AG04450 (cell line): Measurements from ENCODE around the gene NDUFS5. TPM values are rescaled to one million over a fixed set of nuclear protein-coding genes. Genes with fewer than 3 reads are reported as not detected.
A peak's percentile ranks its signal among the peaks of the same experiment; 100 is the strongest.
"Not testable (repeated sequence)": the region's sequence is repeated elsewhere in the genome, so short reads cannot be mapped to it uniquely, and the experiment has no call there.

Experiments
- CTCF ChIA-PET: fragments of 300-600, 350-600 bp; formaldehyde crosslinking; extraction: SDS; loops from one replicate; lab custom pipeline; 2022; ENCODE audit warnings: antibody characterized with exemption, inconsistent platforms; lab: Charles Lee
- POLR2A ChIA-PET: fragments of 350-600 bp; formaldehyde crosslinking; extraction: SDS; loops from one replicate; lab custom pipeline; 2021; ENCODE audit warnings: antibody characterized with exemption, inconsistent platforms; lab: Yijun Ruan, JAX
- DNase-seq: peaks from one replicate; pipeline ENCODE4 v3.0.0-alpha.2; 2011; ENCODE audit warnings: low read depth, low spot score
- H3K27ac ChIP-seq: one replicate; pipeline ENCODE4 v1.5.1; 2012; ENCODE audit warnings: low read depth, low read length, control low read depth
- H3K27me3 ChIP-seq: one replicate; pipeline ENCODE4 v1.6.0; 2012; ENCODE audit warnings: low read length; ENCODE audit not compliant: control insufficient read depth, insufficient read depth
- H3K4me3 ChIP-seq: 2 replicates; pipeline ENCODE4 v1.5.1; 2011; ENCODE audit warnings: mild to moderate bottlenecking, low read depth, low read length, control low read depth
- H3K9me3 ChIP-seq: 2 replicates; pipeline ENCODE4 v1.5.1; 2012; ENCODE audit warnings: low read length; ENCODE audit not compliant: control insufficient read depth, insufficient read depth
- polyA plus RNA-seq: library from polyadenylated mRNA; depleted of rRNA; stranded (reverse); fragments of >200 nt; gene quantifications from 2 replicates; pipeline ENCODE4 v1.2.3, GENCODE V29; 2011
- TF ChIP-seq, protein P1 (sequence below): IDR thresholded peaks from 2 replicates; pipeline ENCODE4 v1.5.1; 2011; ENCODE audit warnings: low read depth, low read length, control low read depth, inconsistent platforms

Gene NDUFS5
- polyA plus RNA-seq, 1 experiment, result 852 TPM

DNA sequence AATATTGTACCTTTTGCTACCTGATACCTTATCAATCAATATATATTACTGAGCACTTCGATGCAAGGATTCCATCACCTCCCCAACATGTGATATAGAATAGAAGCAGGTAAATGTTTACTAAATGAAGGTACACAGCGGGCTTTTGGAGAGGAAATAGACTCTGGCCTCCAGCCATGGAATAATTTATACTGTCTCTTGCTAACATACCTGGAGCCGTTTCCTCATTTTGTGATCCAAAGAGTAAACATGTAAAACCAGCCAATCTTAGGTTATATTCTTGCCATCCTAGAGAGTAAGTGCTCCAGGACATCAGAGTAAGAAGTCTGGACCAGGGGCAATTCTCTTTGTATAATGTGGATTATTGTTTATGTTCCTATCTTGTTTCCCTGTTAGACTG is 39.4 kb downstream of the NDUFS5 start:
- Histone ChIP-seq H3K9me3 (no peaks in the 10 kb centered on the region), H3K27ac (no peak overlapping the region), H3K4me3 (no peak overlapping the region), H3K27me3 (no peaks in the 10 kb centered on the region)
- ChIA-PET CTCF (no interaction called here), POLR2A (no interaction called here)
- DNase-seq, result no peak
- TF ChIP-seq, protein P1, sequence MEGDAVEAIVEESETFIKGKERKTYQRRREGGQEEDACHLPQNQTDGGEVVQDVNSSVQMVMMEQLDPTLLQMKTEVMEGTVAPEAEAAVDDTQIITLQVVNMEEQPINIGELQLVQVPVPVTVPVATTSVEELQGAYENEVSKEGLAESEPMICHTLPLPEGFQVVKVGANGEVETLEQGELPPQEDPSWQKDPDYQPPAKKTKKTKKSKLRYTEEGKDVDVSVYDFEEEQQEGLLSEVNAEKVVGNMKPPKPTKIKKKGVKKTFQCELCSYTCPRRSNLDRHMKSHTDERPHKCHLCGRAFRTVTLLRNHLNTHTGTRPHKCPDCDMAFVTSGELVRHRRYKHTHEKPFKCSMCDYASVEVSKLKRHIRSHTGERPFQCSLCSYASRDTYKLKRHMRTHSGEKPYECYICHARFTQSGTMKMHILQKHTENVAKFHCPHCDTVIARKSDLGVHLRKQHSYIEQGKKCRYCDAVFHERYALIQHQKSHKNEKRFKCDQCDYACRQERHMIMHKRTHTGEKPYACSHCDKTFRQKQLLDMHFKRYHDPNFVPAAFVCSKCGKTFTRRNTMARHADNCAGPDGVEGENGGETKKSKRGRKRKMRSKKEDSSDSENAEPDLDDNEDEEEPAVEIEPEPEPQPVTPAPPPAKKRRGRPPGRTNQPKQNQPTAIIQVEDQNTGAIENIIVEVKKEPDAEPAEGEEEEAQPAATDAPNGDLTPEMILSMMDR, result no peak

DNA sequence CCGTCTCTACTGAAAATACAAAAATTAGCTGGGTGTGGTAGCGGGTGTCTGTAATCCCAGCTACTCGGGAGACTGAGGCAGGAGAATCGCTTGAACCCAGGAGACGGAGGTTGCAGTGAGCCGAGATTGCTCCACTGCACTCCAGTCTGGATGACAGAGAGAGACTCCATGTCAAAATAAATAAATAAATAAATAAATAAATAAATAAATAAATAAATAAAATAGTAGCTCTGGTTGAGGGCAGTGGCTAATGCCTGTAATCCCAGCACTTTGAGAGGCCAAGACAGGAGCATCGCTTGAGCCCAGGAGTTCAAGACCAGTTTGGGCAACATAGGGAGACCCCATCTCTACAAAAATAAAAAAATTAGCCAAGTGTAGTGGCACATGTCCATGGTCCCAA is 42.1 kb downstream of the NDUFS5 start:
- DNase-seq, CTCF ChIA-PET, H3K27ac ChIP-seq, H3K4me3 ChIP-seq, H3K9me3 ChIP-seq, H3K27me3 ChIP-seq, POLR2A ChIA-PET: not testable (repeated sequence)

DNA sequence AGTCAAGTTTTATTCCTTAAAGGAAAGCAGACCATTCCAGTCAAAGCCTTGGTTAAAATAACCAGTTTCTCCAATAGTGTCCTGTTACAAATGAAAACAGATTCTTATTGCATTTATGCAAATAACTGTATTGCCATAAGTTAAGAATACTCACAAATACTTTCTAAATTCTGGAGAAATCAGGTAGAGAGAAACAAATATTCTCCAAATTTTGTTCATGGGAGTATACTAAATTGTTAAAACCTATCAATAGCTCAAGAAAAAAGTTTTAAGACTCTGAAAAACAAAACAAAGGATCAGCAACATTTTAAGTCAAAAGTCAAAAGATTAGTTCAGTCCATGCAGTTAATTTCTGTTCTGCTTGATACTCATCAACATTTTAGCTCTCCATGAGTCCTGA is 45.4 kb downstream of the NDUFS5 start:
- CTCF ChIA-PET, DNase-seq, H3K27me3 ChIP-seq, H3K27ac ChIP-seq, H3K9me3 ChIP-seq, H3K4me3 ChIP-seq, POLR2A ChIA-PET: not testable (repeated sequence)

DNA sequence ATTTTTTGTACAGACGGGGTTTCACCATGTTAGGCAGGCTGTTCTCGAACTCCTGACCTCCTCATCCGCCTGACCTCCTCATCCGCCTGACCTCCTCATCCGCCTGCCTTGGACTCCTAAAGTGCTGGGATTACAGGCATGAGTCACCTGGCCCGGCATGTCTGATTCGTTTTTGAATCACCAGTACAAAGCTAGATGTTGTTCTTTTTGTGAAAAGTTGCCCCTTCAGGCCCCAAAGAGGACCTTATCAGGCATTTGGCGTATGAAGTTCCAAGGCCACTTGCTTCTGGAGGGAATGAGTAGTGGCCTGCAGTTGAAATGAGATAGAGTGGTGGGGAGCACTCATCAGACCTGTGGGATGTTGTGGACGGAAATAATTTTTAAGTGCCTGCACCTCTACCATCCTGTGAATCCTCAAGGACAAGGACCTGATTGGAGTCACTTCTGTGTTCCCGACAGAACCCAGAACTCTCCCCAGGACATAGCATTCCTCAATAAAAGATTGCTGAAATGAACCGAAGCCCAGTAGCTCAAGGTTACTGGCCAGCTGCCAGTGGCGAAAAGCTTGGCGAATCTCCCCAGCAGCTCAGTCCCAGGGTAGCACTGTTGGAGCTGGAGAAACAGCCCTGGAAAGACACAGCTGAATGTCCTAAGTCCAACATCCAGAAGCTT is 50.1 kb downstream of the NDUFS5 start:
- DNase-seq, result no peak
- TF ChIP-seq, protein P1, result no peak
- Histone ChIP-seq H3K27ac (no peak overlapping the region), H3K4me3 (no peak overlapping the region), H3K9me3 (no peaks in the 10 kb centered on the region), H3K27me3 (no peaks in the 10 kb centered on the region)
- ChIA-PET POLR2A (no interaction called here), CTCF (interaction anchor here (0.9 to 1.1 kb wide), 2 partner anchors 10 to 16 kb away, joined by 3 read pairs; no protein-coding TSS in a partner anchor)

DNA sequence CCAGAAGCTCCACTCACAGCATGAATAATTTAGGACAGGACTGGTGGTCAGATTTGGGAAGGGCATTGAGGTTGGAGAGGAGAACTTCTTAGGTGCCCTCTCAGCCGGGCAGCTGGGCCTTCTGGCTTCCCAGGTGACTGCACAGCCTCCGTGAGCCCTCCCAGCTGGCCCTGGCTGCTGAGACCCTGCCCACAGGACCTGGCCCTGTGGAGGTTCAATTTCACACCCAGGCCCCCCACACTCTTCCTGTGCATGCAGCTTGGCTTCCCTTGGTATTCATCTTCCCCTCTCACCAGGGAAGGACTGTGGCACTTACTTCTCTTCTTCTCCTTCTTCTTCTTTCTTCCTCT is 50.6 kb downstream of the NDUFS5 start:
- DNase-seq, result no peak
- TF ChIP-seq, protein P1, result no peak
- ChIA-PET CTCF (interaction anchor here (0.7 to 1.1 kb wide), 3 partner anchors 9 to 334 kb away, joined by 3 read pairs; no protein-coding TSS in a partner anchor), POLR2A (no interaction called here)
- no peak overlapping the region for H3K4me3 ChIP-seq
- H3K27ac ChIP-seq, result no peak overlapping the region
- H3K27me3 ChIP-seq, result no peaks in the 10 kb centered on the region
- no peaks in the 10 kb centered on the region for H3K9me3 ChIP-seq

DNA sequence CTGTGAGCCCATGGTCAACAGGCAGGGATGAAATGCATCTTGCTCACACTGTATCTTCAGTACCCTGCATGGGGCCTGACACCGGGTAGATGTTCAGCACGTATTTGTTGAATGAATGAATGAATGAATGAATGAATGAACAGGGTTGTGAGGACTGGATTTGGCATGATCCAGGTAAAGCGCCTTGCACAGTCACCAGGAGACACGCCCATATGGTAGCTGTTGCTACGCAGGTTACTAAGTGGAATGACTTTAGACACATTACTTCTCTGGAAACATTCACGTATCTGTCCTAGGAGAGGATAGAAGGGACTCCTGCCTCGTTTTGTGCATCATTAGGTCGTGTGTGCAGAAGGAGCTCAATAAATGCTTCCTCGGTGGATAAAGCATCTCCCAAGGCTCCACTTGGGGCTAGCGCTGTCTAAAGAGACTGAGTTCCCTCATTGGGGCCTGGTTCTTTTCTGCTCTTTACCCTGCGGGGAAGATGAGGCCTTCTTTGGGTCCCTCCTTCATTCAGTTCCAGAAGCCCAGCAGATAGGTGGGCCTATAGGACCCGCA is 54.2 kb downstream of the NDUFS5 start:
- Histone ChIP-seq H3K27ac (no peak overlapping the region), H3K9me3 (no peaks in the 10 kb centered on the region), H3K27me3 (peaks cover 5% of the 10 kb centered on the region), H3K4me3 (peak overlapping the region; percentile 54; the same call in 1 of the 2 replicates)
- POLR2A ChIA-PET, result no interaction called here
- TF ChIP-seq, protein P1, result no peak
- DNase-seq, result no peak
- CTCF ChIA-PET, result interaction anchor here (1.6 kb wide), 1 partner anchor 12 kb away, joined by 9 read pairs; no protein-coding TSS in a partner anchor
